Neural progenitor cell (in vitro differentiated cells): ENCODE results near the gene ARIH2. TPM values are rescaled to one million over a fixed set of nuclear protein-coding genes. Genes with fewer than 3 reads are reported as not detected.

Source experiments
- DNase-seq: peaks from one replicate; pipeline ENCODE4 v3.0.0-alpha.2; 2016; ENCODE audit warnings: low spot score
- H2AFZ ChIP-seq: fragments of 200-600 bp; sonication (generic); replicated peaks from 2 replicates; pipeline ENCODE4 v1.6.1; 2016; ENCODE audit warnings: antibody characterized with exemption
- H3F3A ChIP-seq: fragments of 200-600 bp; sonication (generic); 2 replicates; pipeline ENCODE4 v1.6.1; 2016; ENCODE audit warnings: antibody characterized with exemption, low read depth
- H3K27ac ChIP-seq: fragments of 200-600 bp; sonication (generic); 2 replicates; pipeline ENCODE4 v1.5.1; 2016; ENCODE audit warnings: mild to moderate bottlenecking
- H3K27me3 ChIP-seq: fragments of 200-600 bp; sonication (generic); 2 replicates; pipeline ENCODE4 v1.6.1; 2016; ENCODE audit warnings: mild to moderate bottlenecking, moderate library complexity
- H3K36me3 ChIP-seq: fragments of 200-600 bp; sonication (generic); 2 replicates; pipeline ENCODE4 v1.5.1; 2016
- H3K4me1 ChIP-seq: fragments of 200-600 bp; sonication (generic); 2 replicates; pipeline ENCODE4 v1.6.1; 2016; ENCODE audit warnings: mixed run types
- H3K4me2 ChIP-seq: fragments of 200-600 bp; sonication (generic); 2 replicates; pipeline ENCODE4 v1.6.1; 2016
- H3K4me3 ChIP-seq: fragments of 200-600 bp; sonication (generic); 2 replicates; pipeline ENCODE4 v1.5.1; 2016
- H3K79me2 ChIP-seq: fragments of 200-600 bp; sonication (generic); 2 replicates; pipeline ENCODE4 v1.6.1; 2016; ENCODE audit warnings: low read depth
- H3K9ac ChIP-seq: fragments of 200-600 bp; sonication (generic); 2 replicates; pipeline ENCODE4 v1.6.1; 2016
- H3K9me3 ChIP-seq: fragments of 200-600 bp; sonication (generic); 2 replicates; pipeline ENCODE4 v1.5.1; 2016; ENCODE audit warnings: low read depth
- H4K20me1 ChIP-seq: fragments of 200-600 bp; sonication (generic); 2 replicates; pipeline ENCODE4 v1.6.1; 2016; ENCODE audit warnings: low read depth
- H3K27ac Mint-ChIP-seq: 3 replicates; pipeline ENCODE4 v1.8.0; 2021; ENCODE audit warnings: mixed read lengths
- H3K27me3 Mint-ChIP-seq: 2 replicates; pipeline ENCODE4 v1.8.0; 2022; ENCODE audit warnings: low read depth, mild to moderate bottlenecking, inconsistent platforms, moderate library complexity, mixed read lengths; ENCODE audit not compliant: insufficient read depth
- H3K36me3 Mint-ChIP-seq: 3 replicates; pipeline ENCODE4 v1.8.0; 2021; ENCODE audit warnings: mixed read lengths
- H3K4me1 Mint-ChIP-seq: 3 replicates; pipeline ENCODE4 v1.8.0; 2021; ENCODE audit warnings: mixed read lengths
- H3K4me3 Mint-ChIP-seq: 3 replicates; pipeline ENCODE4 v1.8.0; 2021; ENCODE audit warnings: mild to moderate bottlenecking, moderate library complexity, mixed read lengths
- H3K9me3 Mint-ChIP-seq: 3 replicates; pipeline ENCODE4 v1.8.0; 2020; ENCODE audit warnings: mixed read lengths
- EZH2 ChIP-seq: fragments of 200-600 bp; sonication (generic); IDR thresholded peaks from 2 replicates; pipeline ENCODE4 v1.6.1; 2017; ENCODE audit warnings: antibody characterized with exemption, mild to moderate bottlenecking, moderate library complexity
- EZH2phosphoT487 ChIP-seq: fragments of 200-600 bp; sonication (generic); IDR thresholded peaks from 2 replicates; pipeline ENCODE4 v1.6.1; 2017; ENCODE audit warnings: antibody characterized with exemption
- total RNA-seq: library from RNA; depleted of rRNA; stranded (reverse); fragments of >200 nt; gene quantifications from 2 replicates; pipeline ENCODE4 v1.2.3, GENCODE V29; 2015; ENCODE audit warnings: low replicate concordance
- TF ChIP-seq, protein P1 (sequence below): fragments of 200-600 bp; sonication (generic); IDR thresholded peaks from 2 replicates; pipeline ENCODE4 v1.5.1; 2017; ENCODE audit warnings: antibody characterized with exemption, mild to moderate bottlenecking

Gene ARIH2
- total RNA-seq, 1 donor from 2014 or later = 101 TPM

- H3K9me3 ChIP-seq = no peaks in the 10 kb centered on the region
- peaks cover 25% of the 10 kb centered on the region for H3K4me1 ChIP-seq
- Mint-ChIP-seq H3K9me3 (no peaks in the 10 kb centered on the region), H3K36me3 (peaks cover 30% of the 10 kb centered on the region), H3K27me3 (peaks cover 12% of the 10 kb centered on the region), H3K4me1 (peaks cover 31% of the 10 kb centered on the region), H3K4me3 (peak overlapping the region; percentile 94), H3K27ac (no peak overlapping the region)
- no peaks in the 10 kb centered on the region for H3K36me3 ChIP-seq
- no peak overlapping the region for H3K9ac ChIP-seq
- DNase-seq = no peak
- H3K27ac ChIP-seq = no peak overlapping the region
- H4K20me1 ChIP-seq = peaks cover 12% of the 10 kb centered on the region
- no peak overlapping the region for H3K4me3 ChIP-seq
- H3K4me2 ChIP-seq = no peak overlapping the region
- H3F3A ChIP-seq = peaks cover 67% of the 10 kb centered on the region
- TF ChIP-seq, protein P1, sequence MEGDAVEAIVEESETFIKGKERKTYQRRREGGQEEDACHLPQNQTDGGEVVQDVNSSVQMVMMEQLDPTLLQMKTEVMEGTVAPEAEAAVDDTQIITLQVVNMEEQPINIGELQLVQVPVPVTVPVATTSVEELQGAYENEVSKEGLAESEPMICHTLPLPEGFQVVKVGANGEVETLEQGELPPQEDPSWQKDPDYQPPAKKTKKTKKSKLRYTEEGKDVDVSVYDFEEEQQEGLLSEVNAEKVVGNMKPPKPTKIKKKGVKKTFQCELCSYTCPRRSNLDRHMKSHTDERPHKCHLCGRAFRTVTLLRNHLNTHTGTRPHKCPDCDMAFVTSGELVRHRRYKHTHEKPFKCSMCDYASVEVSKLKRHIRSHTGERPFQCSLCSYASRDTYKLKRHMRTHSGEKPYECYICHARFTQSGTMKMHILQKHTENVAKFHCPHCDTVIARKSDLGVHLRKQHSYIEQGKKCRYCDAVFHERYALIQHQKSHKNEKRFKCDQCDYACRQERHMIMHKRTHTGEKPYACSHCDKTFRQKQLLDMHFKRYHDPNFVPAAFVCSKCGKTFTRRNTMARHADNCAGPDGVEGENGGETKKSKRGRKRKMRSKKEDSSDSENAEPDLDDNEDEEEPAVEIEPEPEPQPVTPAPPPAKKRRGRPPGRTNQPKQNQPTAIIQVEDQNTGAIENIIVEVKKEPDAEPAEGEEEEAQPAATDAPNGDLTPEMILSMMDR = no peak
- no peak for TF ChIP-seq EZH2
- TF ChIP-seq EZH2phosphoT487 = no peak
- peaks cover 59% of the 10 kb centered on the region for H3K79me2 ChIP-seq
- H2AFZ ChIP-seq = no peak overlapping the region
- H3K27me3 ChIP-seq = no peaks in the 10 kb centered on the region
These were observed 105.1 kb downstream of the ARIH2 start for GRCh38 chr3:49023775-49024174.

DNA sequence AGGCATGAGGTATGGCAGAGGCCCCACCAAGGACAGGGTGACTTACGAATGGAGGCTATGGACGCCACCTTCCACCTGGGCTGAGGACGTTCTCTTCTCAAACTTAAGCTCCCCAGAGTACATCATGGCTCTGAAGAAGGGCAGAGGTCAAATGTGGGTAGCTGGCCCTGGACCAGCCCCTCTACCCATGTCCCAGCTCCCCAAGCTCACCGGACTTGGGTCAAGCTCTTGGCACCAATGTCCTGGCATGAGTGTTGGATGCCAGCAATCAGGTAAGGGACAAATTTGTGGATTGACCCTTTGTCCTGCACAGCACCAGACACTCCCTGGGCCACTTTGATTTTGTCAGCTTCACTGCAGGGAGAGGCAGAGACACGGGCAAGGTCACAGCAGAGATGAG lies 105.8 kb downstream of the ARIH2 start:
- no peak for DNase-seq
- Histone ChIP-seq H3K9ac (no peak overlapping the region), H3K27ac (no peak overlapping the region), H3K36me3 (no peaks in the 10 kb centered on the region), H3K4me2 (no peak overlapping the region), H3F3A (peaks cover 60% of the 10 kb centered on the region), H4K20me1 (peaks cover 12% of the 10 kb centered on the region), H3K9me3 (no peaks in the 10 kb centered on the region), H3K79me2 (peaks cover 57% of the 10 kb centered on the region), H3K4me1 (peaks cover 26% of the 10 kb centered on the region), H3K4me3 (no peak overlapping the region), H2AFZ (no peak overlapping the region), H3K27me3 (no peaks in the 10 kb centered on the region)
- H3K27ac Mint-ChIP-seq = no peak overlapping the region
- H3K9me3 Mint-ChIP-seq = no peaks in the 10 kb centered on the region
- peaks cover 16% of the 10 kb centered on the region for H3K27me3 Mint-ChIP-seq
- H3K36me3 Mint-ChIP-seq = peaks cover 29% of the 10 kb centered on the region
- H3K4me1 Mint-ChIP-seq = peaks cover 33% of the 10 kb centered on the region
- peak overlapping the region; percentile 94 for H3K4me3 Mint-ChIP-seq
- TF ChIP-seq EZH2 (no peak), EZH2phosphoT487 (no peak)
- TF ChIP-seq, protein P1 = no peak

DNA sequence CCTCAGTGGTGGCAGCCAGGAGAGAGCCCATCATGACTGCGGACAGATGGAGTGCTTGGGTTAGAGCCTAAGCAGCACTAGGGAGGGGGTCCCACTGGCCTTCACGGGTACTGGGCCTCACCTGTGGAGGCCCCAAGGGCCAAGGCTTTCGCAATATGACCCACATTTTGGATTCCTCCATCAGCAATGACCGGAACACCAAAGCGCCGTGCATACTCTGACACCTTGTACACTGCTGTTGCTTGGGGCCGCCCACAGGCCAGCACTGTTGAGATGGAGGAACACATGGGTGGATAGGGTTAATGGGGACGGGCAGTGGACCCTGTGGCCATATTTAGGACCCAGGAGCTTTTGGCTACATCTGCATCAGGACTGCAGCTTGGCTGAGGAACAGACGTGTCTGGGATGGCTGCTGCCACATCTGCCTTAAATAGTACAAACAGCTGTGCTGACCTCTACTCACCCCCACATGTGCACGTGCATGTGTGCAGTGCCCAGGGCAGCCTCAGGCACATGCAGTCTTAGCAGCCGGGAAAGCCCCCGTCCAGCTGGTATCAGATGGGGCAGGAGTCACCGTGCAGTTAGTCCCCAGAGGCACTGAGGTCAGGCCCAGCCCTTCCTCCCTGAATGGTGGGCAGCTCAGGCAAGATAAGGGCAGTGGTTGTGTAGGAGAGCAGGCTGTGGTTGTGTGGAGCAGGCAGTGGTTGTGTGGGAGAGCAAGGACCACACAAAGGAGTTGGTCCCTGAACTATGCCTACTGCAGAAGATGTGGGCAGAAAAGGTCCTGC lies 106.6 kb downstream of the ARIH2 start:
- H3K4me3 Mint-ChIP-seq = no peak overlapping the region
- H3K79me2 ChIP-seq = peaks cover 49% of the 10 kb centered on the region
- H3K27ac ChIP-seq = no peak overlapping the region
- H3K27me3 Mint-ChIP-seq = peaks cover 14% of the 10 kb centered on the region
- H3K9me3 Mint-ChIP-seq = no peaks in the 10 kb centered on the region
- no peaks in the 10 kb centered on the region for H3K27me3 ChIP-seq
- H3K4me1 Mint-ChIP-seq = peaks cover 32% of the 10 kb centered on the region
- peaks cover 29% of the 10 kb centered on the region for H3K36me3 Mint-ChIP-seq
- H2AFZ ChIP-seq = no peak overlapping the region
- peaks cover 60% of the 10 kb centered on the region for H3F3A ChIP-seq
- TF ChIP-seq EZH2phosphoT487 = no peak
- no peak for TF ChIP-seq EZH2
- TF ChIP-seq, protein P1 = no peak
- H3K9ac ChIP-seq = no peak overlapping the region
- no peaks in the 10 kb centered on the region for H3K9me3 ChIP-seq
- H3K36me3 ChIP-seq = no peaks in the 10 kb centered on the region
- DNase-seq = no peak
- peaks cover 19% of the 10 kb centered on the region for H3K4me1 ChIP-seq
- peaks cover 9% of the 10 kb centered on the region for H4K20me1 ChIP-seq
- H3K4me2 ChIP-seq = no peak overlapping the region
- H3K4me3 ChIP-seq = no peak overlapping the region
- no peak overlapping the region for H3K27ac Mint-ChIP-seq
